Neural cell (in vitro differentiated cells): Measurements from ENCODE around the gene PLCD1. TPM values are rescaled to one million over a fixed set of nuclear protein-coding genes. Genes with fewer than 3 reads are reported as not detected.
A peak's percentile ranks its signal among the peaks of the same experiment; 100 is the strongest.

Experiments used
- H2AFZ ChIP-seq: fragments of 200-600, 300-800 bp; sonication (generic), shearing (Covaris generic); 2 replicates; pipeline ENCODE4 v1.6.0; 2014; ENCODE audit warnings: low read depth, mild to moderate bottlenecking, antibody characterized with exemption, low read length, moderate library complexity
- H3F3A ChIP-seq: fragments of 200-600 bp; shearing (Covaris generic); 2 replicates; pipeline ENCODE4 v1.6.1; 2016; ENCODE audit warnings: mild to moderate bottlenecking, moderate library complexity, mixed read lengths, antibody characterized with exemption, low read length; ENCODE audit not compliant: insufficient read depth, poor library complexity, severe bottlenecking
- H3K27ac ChIP-seq: fragments of 200-600, 300-800 bp; sonication (generic), shearing (Covaris generic); 2 replicates; pipeline ENCODE4 v1.5.1; 2014; ENCODE audit warnings: mild to moderate bottlenecking, low read length, moderate library complexity
- H3K27me3 ChIP-seq: fragments of 300-800, 200-600 bp; sonication (generic), shearing (Covaris generic); 2 replicates; pipeline ENCODE4 v1.6.0; 2014; ENCODE audit warnings: mild to moderate bottlenecking, low read depth, low read length, moderate library complexity; ENCODE audit not compliant: insufficient read depth
- H3K36me3 ChIP-seq: fragments of 300-800, 200-600 bp; sonication (generic), shearing (Covaris generic); 2 replicates; pipeline ENCODE4 v1.5.1; 2014; ENCODE audit warnings: mild to moderate bottlenecking, antibody characterized with exemption, low read length, moderate library complexity; ENCODE audit not compliant: insufficient read depth
- H3K4me2 ChIP-seq: fragments of 300-800, 200-600 bp; sonication (generic), shearing (Covaris generic); 2 replicates; pipeline ENCODE4 v1.6.0; 2014; ENCODE audit warnings: mild to moderate bottlenecking, low read length
- H3K4me3 ChIP-seq: fragments of 300-800, 200-600 bp; sonication (generic), shearing (Covaris generic); 2 replicates; pipeline ENCODE4 v1.5.1; 2014; ENCODE audit warnings: mild to moderate bottlenecking, low read length, moderate library complexity
- H3K79me2 ChIP-seq: fragments of 200-600 bp; shearing (Covaris generic); replicated peaks from 2 replicates; pipeline ENCODE4 v1.6.0; 2014; ENCODE audit warnings: mild to moderate bottlenecking, low read length, moderate library complexity; ENCODE audit not compliant: insufficient read depth
- H3K9ac ChIP-seq: fragments of 300-800, 200-600 bp; sonication (generic), shearing (Covaris generic); 2 replicates; pipeline ENCODE4 v1.6.1; 2016; ENCODE audit warnings: mild to moderate bottlenecking, low read length, mixed read lengths
- H3K9me2 ChIP-seq: fragments of 200-600 bp; shearing (Covaris generic); 2 replicates; pipeline ENCODE4 v1.6.1; 2016; ENCODE audit warnings: mild to moderate bottlenecking, low read length, mixed read lengths; ENCODE audit not compliant: insufficient read depth
- H3K9me3 ChIP-seq: fragments of 200-600, 300-800 bp; sonication (generic), shearing (Covaris generic); 2 replicates; pipeline ENCODE4 v1.6.1; 2016; ENCODE audit warnings: mild to moderate bottlenecking, mixed run types, low read length, moderate library complexity, mixed read lengths
- H4K20me1 ChIP-seq: fragments of 200-600 bp; shearing (Covaris generic); 2 replicates; pipeline ENCODE4 v1.6.1; 2016; ENCODE audit warnings: mild to moderate bottlenecking, mixed run types; ENCODE audit not compliant: insufficient read depth
- EP300 ChIP-seq: fragments of 450-650 bp; conservative IDR thresholded peaks from 2 replicates; pipeline ENCODE4 v1.6.1; 2014; ENCODE audit warnings: antibody characterized with exemption, mild to moderate bottlenecking, moderate library complexity; ENCODE audit not compliant: poor library complexity, severe bottlenecking
- EZH2 ChIP-seq: fragments of 200-600, 300-800 bp; shearing (Covaris generic), sonication (generic); IDR thresholded peaks from 2 replicates; pipeline ENCODE4 v1.6.1; 2014; ENCODE audit warnings: antibody characterized with exemption, low read length, borderline replicate concordance, mild to moderate bottlenecking; ENCODE audit not compliant: insufficient read depth, poor library complexity, severe bottlenecking
- MXI1 ChIP-seq: fragments of 450-650 bp; conservative IDR thresholded peaks from 2 replicates; pipeline ENCODE4 v1.6.1; 2014; ENCODE audit warnings: antibody characterized with exemption, mild to moderate bottlenecking; ENCODE audit not compliant: poor library complexity, severe bottlenecking
- POLR2AphosphoS5 ChIP-seq: IDR thresholded peaks from 2 replicates; pipeline ENCODE4 v1.6.1; 2012
- RAD21 ChIP-seq: fragments of 450-650 bp; conservative IDR thresholded peaks from 2 replicates; pipeline ENCODE4 v1.6.1; 2014; ENCODE audit warnings: antibody characterized with exemption, mild to moderate bottlenecking, moderate library complexity
- SMC3 ChIP-seq: fragments of 450-650 bp; conservative IDR thresholded peaks from 2 replicates; pipeline ENCODE4 v1.6.1; 2014; ENCODE audit warnings: antibody characterized with exemption, mild to moderate bottlenecking, moderate library complexity; ENCODE audit not compliant: poor library complexity
- TAF1 ChIP-seq: IDR thresholded peaks from 2 replicates; pipeline ENCODE4 v1.6.1; 2012; ENCODE audit warnings: low read depth
- polyA plus RNA-seq: library from polyadenylated mRNA; depleted of rRNA; stranded (reverse); fragments of >200 nt; gene quantifications from 2 replicates; pipeline ENCODE4 v1.2.3, GENCODE V29; 2014
- TF ChIP-seq, protein P1 (sequence below): fragments of 450-650 bp; IDR thresholded peaks from 2 replicates; pipeline ENCODE4 v1.5.1; 2014; ENCODE audit warnings: antibody characterized with exemption, mild to moderate bottlenecking, moderate library complexity; ENCODE audit not compliant: poor library complexity, severe bottlenecking

PLCD1 gene
- polyA plus RNA-seq, 1 donor from 2014 or later = 4.6 TPM

DNA sequence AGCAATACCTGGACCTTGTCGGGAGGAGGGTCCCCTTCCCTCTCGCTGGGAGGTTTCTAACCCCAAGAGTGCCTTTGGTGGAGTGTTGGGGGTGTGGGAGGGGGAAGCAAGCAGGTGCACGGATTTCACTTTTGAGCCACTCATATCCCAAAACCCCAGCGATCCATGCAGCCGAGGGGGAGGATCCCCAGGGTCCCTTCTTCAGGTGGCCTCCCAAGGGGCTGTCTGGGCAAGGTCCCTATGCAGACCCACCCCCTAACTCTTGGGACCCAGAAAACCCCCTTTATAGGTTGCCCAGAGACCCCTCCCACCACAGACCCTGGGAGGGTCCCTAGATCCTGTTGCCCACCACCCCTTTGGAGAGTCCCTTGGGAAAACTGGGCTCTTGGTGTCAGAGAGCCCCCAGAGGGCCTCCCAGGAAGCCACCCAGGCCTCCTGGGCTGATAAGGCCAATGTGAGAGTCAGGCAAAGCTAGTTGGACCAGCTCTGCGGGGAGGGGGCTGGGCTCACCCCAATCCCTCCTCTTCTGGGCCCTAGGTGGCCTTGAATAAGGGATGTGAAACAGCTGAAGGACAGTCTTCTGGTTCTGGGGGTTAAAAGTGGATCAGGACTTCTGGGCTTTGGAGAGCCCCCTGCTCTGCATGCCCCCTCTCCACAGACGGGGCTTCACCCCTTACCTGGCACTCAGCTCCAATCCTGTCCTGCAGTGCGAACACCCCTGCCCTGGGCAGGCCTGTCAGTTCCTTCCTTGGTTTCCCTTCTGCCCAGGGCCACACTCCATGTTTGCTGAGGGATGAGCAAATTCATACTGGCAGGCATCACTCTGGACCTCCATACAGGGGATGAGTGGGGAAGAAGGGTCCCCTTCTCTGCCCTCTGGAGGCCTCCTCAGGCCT lies 932 bp upstream of the PLCD1 start:
- Histone ChIP-seq H3K79me2 (no peaks in the 10 kb centered on the region), H3K27ac (no peak overlapping the region), H3K36me3 (no peaks in the 10 kb centered on the region), H3F3A (no peaks in the 10 kb centered on the region), H3K9ac (peak overlapping the region; percentile 29), H3K9me3 (no peaks in the 10 kb centered on the region), H2AFZ (no peak overlapping the region), H3K4me2 (no peak overlapping the region), H3K4me3 (peak overlapping the region; percentile 61), H4K20me1 (no peaks in the 10 kb centered on the region), H3K9me2 (no peaks in the 10 kb centered on the region), H3K27me3 (peaks cover 24% of the 10 kb centered on the region)
- no peak for TF ChIP-seq SMC3
- TF ChIP-seq MXI1 = no peak
- TF ChIP-seq POLR2AphosphoS5 = no peak
- TF ChIP-seq EP300 = no peak
- TF ChIP-seq RAD21 = no peak
- TF ChIP-seq TAF1 = no peak
- TF ChIP-seq, protein P1, sequence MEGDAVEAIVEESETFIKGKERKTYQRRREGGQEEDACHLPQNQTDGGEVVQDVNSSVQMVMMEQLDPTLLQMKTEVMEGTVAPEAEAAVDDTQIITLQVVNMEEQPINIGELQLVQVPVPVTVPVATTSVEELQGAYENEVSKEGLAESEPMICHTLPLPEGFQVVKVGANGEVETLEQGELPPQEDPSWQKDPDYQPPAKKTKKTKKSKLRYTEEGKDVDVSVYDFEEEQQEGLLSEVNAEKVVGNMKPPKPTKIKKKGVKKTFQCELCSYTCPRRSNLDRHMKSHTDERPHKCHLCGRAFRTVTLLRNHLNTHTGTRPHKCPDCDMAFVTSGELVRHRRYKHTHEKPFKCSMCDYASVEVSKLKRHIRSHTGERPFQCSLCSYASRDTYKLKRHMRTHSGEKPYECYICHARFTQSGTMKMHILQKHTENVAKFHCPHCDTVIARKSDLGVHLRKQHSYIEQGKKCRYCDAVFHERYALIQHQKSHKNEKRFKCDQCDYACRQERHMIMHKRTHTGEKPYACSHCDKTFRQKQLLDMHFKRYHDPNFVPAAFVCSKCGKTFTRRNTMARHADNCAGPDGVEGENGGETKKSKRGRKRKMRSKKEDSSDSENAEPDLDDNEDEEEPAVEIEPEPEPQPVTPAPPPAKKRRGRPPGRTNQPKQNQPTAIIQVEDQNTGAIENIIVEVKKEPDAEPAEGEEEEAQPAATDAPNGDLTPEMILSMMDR = no peak
- TF ChIP-seq EZH2 = no peak

DNA sequence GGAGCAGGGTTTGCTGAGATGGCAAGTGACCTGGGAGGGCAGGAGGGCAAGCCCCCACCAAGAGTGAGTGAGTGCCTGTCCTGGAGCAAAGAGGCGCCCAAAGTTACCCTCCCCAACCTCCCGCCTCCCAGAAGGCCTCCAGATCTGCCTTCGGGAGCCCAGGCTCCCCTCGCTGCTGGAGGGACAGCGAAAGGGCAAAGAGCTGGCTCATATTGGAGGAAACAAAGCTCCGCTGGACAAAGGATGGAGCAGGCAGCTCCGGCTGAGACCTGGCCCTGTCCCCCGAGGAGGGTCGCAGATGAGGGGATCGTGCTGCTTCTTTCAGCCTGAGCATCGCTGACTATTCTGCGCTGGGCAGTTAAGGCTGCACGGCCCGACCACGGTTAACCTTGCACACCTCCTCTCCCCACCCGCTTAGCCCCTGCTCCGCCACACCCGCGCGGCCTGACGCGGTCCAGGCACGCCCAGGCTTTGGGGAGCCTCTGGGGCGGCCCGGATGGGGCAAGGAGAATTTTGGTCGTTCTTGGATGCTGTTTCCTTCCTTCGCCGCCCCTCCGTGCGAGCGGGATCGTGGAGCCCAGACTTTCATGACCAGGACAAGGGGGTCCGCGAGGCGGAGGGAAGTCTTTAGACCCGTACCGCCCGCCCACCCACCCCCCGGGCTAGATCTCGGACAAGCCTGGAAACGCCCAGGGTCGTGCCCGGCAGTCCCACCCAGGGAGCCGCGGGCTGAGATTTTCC lies 651 bp downstream of the PLCD1 start:
- no peaks in the 10 kb centered on the region for H3K36me3 ChIP-seq
- no peak overlapping the region for H3K4me2 ChIP-seq
- H3K9me2 ChIP-seq = no peaks in the 10 kb centered on the region
- H3K27ac ChIP-seq = no peak overlapping the region
- H4K20me1 ChIP-seq = no peaks in the 10 kb centered on the region
- H2AFZ ChIP-seq = no peak overlapping the region
- no peaks in the 10 kb centered on the region for H3K9me3 ChIP-seq
- TF ChIP-seq SMC3 = no peak
- no peak for TF ChIP-seq POLR2AphosphoS5
- no peak for TF ChIP-seq EZH2
- TF ChIP-seq RAD21 = no peak
- TF ChIP-seq TAF1 = no peak
- no peak overlapping the region for H3K9ac ChIP-seq
- no peaks in the 10 kb centered on the region for H3K79me2 ChIP-seq
- H3K27me3 ChIP-seq = peaks cover 24% of the 10 kb centered on the region
- H3F3A ChIP-seq = no peaks in the 10 kb centered on the region
- peak overlapping the region; percentile 61 for H3K4me3 ChIP-seq
